Measurements from ENCODE around the gene COX4I2. TPM values are rescaled to one million over a fixed set of nuclear protein-coding genes. Genes with fewer than 3 reads are reported as not detected.

Gene COX4I2
- total and polyA plus RNA-seq, 2 of the 8 experiments (the other 6 are each of a cell fraction or from before 2014, with no cell fraction given): 0.26 TPM; not detected in 1

DNA sequence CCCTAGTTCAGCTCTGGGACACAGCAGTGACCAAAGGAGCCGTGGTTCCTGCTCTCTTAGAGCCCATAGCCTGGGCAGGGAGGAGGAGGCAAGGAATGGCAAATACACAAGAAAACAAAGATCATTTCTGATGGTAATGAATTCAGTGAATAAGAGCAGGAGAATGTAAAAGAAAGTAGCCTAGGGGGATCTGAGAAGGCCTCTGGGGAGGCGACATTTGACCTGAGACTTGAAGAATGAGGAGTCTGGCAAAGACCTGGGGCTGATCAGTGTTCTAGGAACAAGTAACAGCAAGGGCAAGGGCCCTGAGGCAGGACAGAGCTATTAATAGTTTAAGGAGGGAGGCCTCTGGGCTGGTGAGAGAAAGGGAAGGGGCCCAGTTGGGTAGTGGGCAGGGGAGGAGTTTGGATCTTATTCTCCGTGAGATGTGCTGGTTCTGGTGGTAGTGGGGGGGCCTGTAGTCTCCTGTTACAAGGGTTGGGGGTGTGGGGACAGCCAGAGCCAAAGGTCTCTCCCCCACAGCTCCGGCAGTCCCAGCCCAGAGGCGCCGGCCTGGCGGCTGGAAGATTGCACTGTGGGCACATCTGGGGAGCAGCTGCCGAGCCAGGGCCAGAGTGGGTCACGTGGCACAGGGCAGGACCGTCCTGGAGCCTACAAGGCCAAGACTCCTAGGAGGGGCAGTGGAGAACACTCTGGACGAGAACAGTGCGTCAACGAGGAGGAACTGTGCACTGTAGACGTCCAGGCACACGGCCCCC is 41.9 kb upstream of the COX4I2 start:
- ChIA-PET CTCF (ENCODE audit: partially characterized antibody) (interaction anchor here (0.7 to 32.8 kb wide), 6 partner anchors 9 to 93 kb away, joined by 3 to 1559 read pairs (median 3); partner anchors contain the start of gene ID1), POLR2A (ENCODE audit: partially characterized antibody) (interaction anchor here (1.5 to 26.1 kb wide), 5 partner anchors 11 to 44 kb away, joined by 4 to 1033 read pairs (median 48); partner anchors contain the start of gene ID1)
- H3K27me3 ChIP-seq (replicated peaks in 1 of 4; ENCODE audit: control insufficient read depth in 3 of 4, extremely low read depth in 1 of 4, insufficient read depth in 3 of 4, low read length in 3 of 4): no peaks in the 10 kb centered on the region
- no peaks in the 10 kb centered on the region for H3K79me1 ChIP-seq (ENCODE audit: low read depth, low read length)
- no peaks in the 10 kb centered on the region for H3K9me3 ChIP-seq (ENCODE audit: insufficient read depth in 2 of 2, low read depth in 1 of 2, low read length in 1 of 2)
- H3K23ac ChIP-seq (ENCODE audit: insufficient read length): no peak overlapping the region
- H3K18ac ChIP-seq (ENCODE audit: extremely low read depth, low read length): peak overlapping the region; percentile 100
- peak overlapping the region; percentile 72 for H4K5ac ChIP-seq (ENCODE audit: insufficient read length, low read depth, low read length)
- peak overlapping the region; percentile 35 for H3K4ac ChIP-seq (replicated peaks; ENCODE audit: insufficient read length, low read depth, low read length)
- H2AFZ ChIP-seq (ENCODE audit: low read length): no peak overlapping the region
- FAIRE-seq (peak; percentile 92), DNase-seq (ENCODE audit: low read depth in 1 of 2, low spot score in 2 of 2) (peak; percentile 78 to 90)
- peak overlapping the region; percentile 100 for H2BK5ac ChIP-seq (ENCODE audit: low read depth, low read length)
- peak overlapping the region; percentile 100 for H2BK12ac ChIP-seq (ENCODE audit: low read depth, low read length)
- H2BK20ac ChIP-seq (ENCODE audit: low read length): peak overlapping the region; percentile 92
- peak overlapping the region; percentile 14 to 42; a peak in 2 of 4 replicates for H3K4me2 ChIP-seq (ENCODE audit: insufficient read depth in 1 of 2, low read depth in 2 of 2, low read length in 2 of 2)
- H2AK5ac ChIP-seq (ENCODE audit: low read depth, low read length): peak overlapping the region; percentile 97
- H3K27ac ChIP-seq (ENCODE audit: low read depth, low read length): peak overlapping the region; percentile 69; the same call in 1 of the 2 replicates
- no peaks in the 10 kb centered on the region for H3K79me2 ChIP-seq (ENCODE audit: control insufficient read depth in 1 of 2, insufficient read depth in 2 of 2, low read length in 2 of 2)
- 38% methylated on average over 15 of the region's 15 CpGs; no CpG with 5 or more reads in 1 of the 2 experiments for WGBS, 2 experiments (ENCODE audit: extremely low coverage in 1 of 2, insufficient coverage in 1 of 2, insufficient read length in 1 of 2, insufficient replicate concordance in 2 of 2, low coverage in 1 of 2, low lambda C conversion rate in 2 of 2, missing lambda C conversion rate in 1 of 2)
- H4K91ac ChIP-seq (replicated peaks; ENCODE audit: insufficient read length, low read length): peak overlapping the region; percentile 97
- H2BK120ac ChIP-seq (replicated peaks; ENCODE audit: low read depth, low read length): peak overlapping the region; percentile 81
- H4K8ac ChIP-seq (ENCODE audit: extremely low read depth, insufficient read depth, low read length): peak overlapping the region; percentile 91
- H4K20me1 ChIP-seq (replicated peaks in 1 of 2; ENCODE audit: control insufficient read depth in 1 of 2, insufficient read depth in 2 of 2, low read length in 2 of 2): no peaks in the 10 kb centered on the region
- no peaks in the 10 kb centered on the region for H3K36me3 ChIP-seq (ENCODE audit: control insufficient read depth in 2 of 4, insufficient read depth in 4 of 4, low read length in 3 of 4)
- no peaks in the 10 kb centered on the region for H3K23me2 ChIP-seq (ENCODE audit: low read depth, low read length)
- H2BK15ac ChIP-seq (ENCODE audit: low read length): peak overlapping the region; percentile 74; the same call in 1 of the 2 replicates
- peak overlapping the region; percentile 1 for H3K56ac ChIP-seq (replicated peaks; ENCODE audit: insufficient read length, low read depth, low read length)
- H3K4me1 ChIP-seq (replicated peaks in 1 of 4; ENCODE audit: control insufficient read depth in 3 of 4, insufficient read depth in 4 of 4, low read length in 3 of 4): peaks cover 23 to 32% (median 24%) of the 10 kb centered on the region in 4 experiments
- peak overlapping the region in 3 of 4 experiments; percentile 1 to 42 (median 25); a peak in 2 of 7 replicates for H3K9ac ChIP-seq (replicated peaks in 1 of 4; ENCODE audit: extremely low read depth in 1 of 4, low read depth in 3 of 4, low read length in 3 of 4)
- H3K14ac ChIP-seq (ENCODE audit: insufficient read length): no peak overlapping the region
- peak overlapping the region in 1 of 4 experiments; percentile 16; a peak in 1 of 8 replicates for H3K4me3 ChIP-seq (ENCODE audit: extremely low read depth in 1 of 4, insufficient read depth in 2 of 4, low read depth in 3 of 4, low read length in 4 of 4)
- TF ChIP-seq KDM1A (IDR thresholded peaks at IDR 0.05; ENCODE audit: borderline replicate concordance, low read length): peak; percentile 95
- TF ChIP-seq SIN3A (conservative IDR thresholded peaks at IDR 0.05 in 1 of 2, IDR thresholded peaks at IDR 0.05 in 1 of 2; ENCODE audit: low read depth in 1 of 2, low read length in 2 of 2): no peak; a peak in 1 of 4 replicates
- TF ChIP-seq RFX5 (IDR thresholded peaks at IDR 0.05; ENCODE audit: borderline replicate concordance, low read depth, low read length): no peak
- no peak for TF ChIP-seq JUN (IDR thresholded peaks at IDR 0.05; ENCODE audit: low read depth, low read length)
- TF ChIP-seq HDAC6 (IDR thresholded peaks at IDR 0.05; ENCODE audit: low read depth, low read length): no peak
- TF ChIP-seq TEAD4 (IDR thresholded peaks at IDR 0.05; ENCODE audit: low read depth, low read length): peak; percentile 73; the same call in 1 of the 2 replicates
- 0 out of 2 replicates have a peak, but pooled peaks have one; percentile 2 for TF ChIP-seq RXRA (IDR thresholded peaks at IDR 0.05; ENCODE audit: insufficient read depth, low read depth, low read length)
- no peak; the same call in 1 of the 2 replicates for TF ChIP-seq MAX (IDR thresholded peaks at IDR 0.05)
- no peak for TF ChIP-seq RAD21 (IDR thresholded peaks at IDR 0.05 in 1 of 2, conservative IDR thresholded peaks at IDR 0.05 in 1 of 2; ENCODE audit: low read depth in 2 of 2, low read length in 2 of 2)
- no peak for TF ChIP-seq CBX8 (IDR thresholded peaks at IDR 0.05; ENCODE audit: borderline replicate concordance, low read depth, low read length)

Data from H1 (cell line).